ENCODE data around the gene ADRA2C. TPM values are rescaled to one million over a fixed set of nuclear protein-coding genes. Genes with fewer than 3 reads are reported as not detected.

The ADRA2C gene
- total RNA-seq, 1 experiment from 2014 or later = not detected

- no peaks in the 10 kb centered on the region for H3K9me3 ChIP-seq (ENCODE audit: low read length)
- no peak overlapping the region for H2AFZ ChIP-seq (ENCODE audit: low read length)
- H3K9ac ChIP-seq (ENCODE audit: low read length) = no peak overlapping the region
- no peaks in the 10 kb centered on the region for H3K4me1 ChIP-seq (ENCODE audit: low read length)
- no peaks in the 10 kb centered on the region for H3K27me3 ChIP-seq (ENCODE audit: low read length)
- H3K27ac ChIP-seq (ENCODE audit: low read length) = no peak overlapping the region
- no peaks in the 10 kb centered on the region for H3K79me2 ChIP-seq (ENCODE audit: low read length)
- no peaks in the 10 kb centered on the region for H3K36me3 ChIP-seq (ENCODE audit: insufficient read depth, low read length)
- H4K20me1 ChIP-seq (ENCODE audit: insufficient read depth, low read depth, low read length) = 0 out of 2 replicates have a peak, but pooled peaks cover 3% of the 10 kb centered on the region
- no peaks in the 10 kb centered on the region for H3K9me2 ChIP-seq (replicated peaks; ENCODE audit: insufficient read depth, low read length)
- no peak overlapping the region for H3K4me3 ChIP-seq (ENCODE audit: low read length)
- H3K4me2 ChIP-seq (ENCODE audit: low read depth, low read length, poor library complexity, severe bottlenecking) = no peak overlapping the region
- DNase-seq = no peak
Measured at GRCh38 chr4:3789587-3789986, 23.4 kb downstream of the ADRA2C start.

- no peaks in the 10 kb centered on the region for H3K27me3 ChIP-seq (ENCODE audit: low read length)
- no peak overlapping the region for H2AFZ ChIP-seq (ENCODE audit: low read length)
- H3K27ac ChIP-seq (ENCODE audit: low read length) = no peak overlapping the region
- DNase-seq = no peak
- H3K36me3 ChIP-seq (ENCODE audit: insufficient read depth, low read length) = no peaks in the 10 kb centered on the region
- no peaks in the 10 kb centered on the region for H3K79me2 ChIP-seq (ENCODE audit: low read length)
- H3K9ac ChIP-seq (ENCODE audit: low read length) = no peak overlapping the region
- 0 out of 2 replicates have a peak, but pooled peaks cover under 1% of the 10 kb centered on the region for H3K9me3 ChIP-seq (ENCODE audit: low read length)
- H3K4me3 ChIP-seq (ENCODE audit: low read length) = no peak overlapping the region
- H3K9me2 ChIP-seq (replicated peaks; ENCODE audit: insufficient read depth, low read length) = no peaks in the 10 kb centered on the region
- H3K4me2 ChIP-seq (ENCODE audit: low read depth, low read length, poor library complexity, severe bottlenecking) = no peak overlapping the region
- 0 out of 2 replicates have a peak, but pooled peaks cover 3% of the 10 kb centered on the region for H4K20me1 ChIP-seq (ENCODE audit: insufficient read depth, low read depth, low read length)
- H3K4me1 ChIP-seq (ENCODE audit: low read length) = no peaks in the 10 kb centered on the region
Measured at GRCh38 chr4:3790006-3790561, 23.9 kb downstream of the ADRA2C start.

GRCh38 chr4:3791256-3791655 is 25.1 kb downstream of the ADRA2C start:
- H3K4me3 ChIP-seq (ENCODE audit: low read length) = no peak overlapping the region
- H3K27ac ChIP-seq (ENCODE audit: low read length) = no peak overlapping the region
- H3K9me3 ChIP-seq (ENCODE audit: low read length) = peaks cover 9% of the 10 kb centered on the region; the same call in 1 of the 2 replicates

GRCh38 chr4:3791910-3792542 is 25.8 kb downstream of the ADRA2C start:
- Histone ChIP-seq H3K9me3 (ENCODE audit: low read length) (peaks cover 9% of the 10 kb centered on the region; the same call in 1 of the 2 replicates), H3K4me1 (ENCODE audit: low read length) (no peaks in the 10 kb centered on the region), H3K27ac (ENCODE audit: low read length) (no peak overlapping the region), H2AFZ (ENCODE audit: low read length) (no peak overlapping the region), H3K36me3 (ENCODE audit: insufficient read depth, low read length) (no peaks in the 10 kb centered on the region), H4K20me1 (ENCODE audit: insufficient read depth, low read depth, low read length) (0 out of 2 replicates have a peak, but pooled peaks cover 3% of the 10 kb centered on the region), H3K79me2 (ENCODE audit: low read length) (no peaks in the 10 kb centered on the region), H3K27me3 (ENCODE audit: low read length) (no peaks in the 10 kb centered on the region), H3K9ac (ENCODE audit: low read length) (no peak overlapping the region), H3K9me2 (replicated peaks; ENCODE audit: insufficient read depth, low read length) (no peaks in the 10 kb centered on the region), H3K4me3 (ENCODE audit: low read length) (no peak overlapping the region), H3K4me2 (ENCODE audit: low read depth, low read length, poor library complexity, severe bottlenecking) (no peak overlapping the region)
- DNase-seq = peak; percentile 72

More at GRCh38 chr4:3791256-3791655, 25.1 kb downstream of the ADRA2C start:
- Histone ChIP-seq H3K4me1 (ENCODE audit: low read length) (no peaks in the 10 kb centered on the region), H3K4me2 (ENCODE audit: low read depth, low read length, poor library complexity, severe bottlenecking) (no peak overlapping the region), H3K9me2 (replicated peaks; ENCODE audit: insufficient read depth, low read length) (no peaks in the 10 kb centered on the region), H3K79me2 (ENCODE audit: low read length) (no peaks in the 10 kb centered on the region), H4K20me1 (ENCODE audit: insufficient read depth, low read depth, low read length) (0 out of 2 replicates have a peak, but pooled peaks cover 3% of the 10 kb centered on the region), H3K27me3 (ENCODE audit: low read length) (no peaks in the 10 kb centered on the region), H3K9ac (ENCODE audit: low read length) (no peak overlapping the region), H2AFZ (ENCODE audit: low read length) (no peak overlapping the region), H3K36me3 (ENCODE audit: insufficient read depth, low read length) (no peaks in the 10 kb centered on the region)
- DNase-seq = no peak

GRCh38 chr4:3792813-3793212 is 26.6 kb downstream of the ADRA2C start:
- Histone ChIP-seq H3K27ac (ENCODE audit: low read length) (no peak overlapping the region), H3K36me3 (ENCODE audit: insufficient read depth, low read length) (no peaks in the 10 kb centered on the region), H3K4me2 (ENCODE audit: low read depth, low read length, poor library complexity, severe bottlenecking) (no peak overlapping the region), H3K9ac (ENCODE audit: low read length) (no peak overlapping the region), H4K20me1 (ENCODE audit: insufficient read depth, low read depth, low read length) (0 out of 2 replicates have a peak, but pooled peaks cover 3% of the 10 kb centered on the region), H3K4me1 (ENCODE audit: low read length) (no peaks in the 10 kb centered on the region), H3K9me2 (replicated peaks; ENCODE audit: insufficient read depth, low read length) (no peaks in the 10 kb centered on the region), H3K79me2 (ENCODE audit: low read length) (no peaks in the 10 kb centered on the region), H3K4me3 (ENCODE audit: low read length) (no peak overlapping the region), H3K27me3 (ENCODE audit: low read length) (no peaks in the 10 kb centered on the region), H2AFZ (ENCODE audit: low read length) (no peak overlapping the region), H3K9me3 (ENCODE audit: low read length) (peaks cover 9% of the 10 kb centered on the region; the same call in 1 of the 2 replicates)
- DNase-seq = peak; percentile 80

- Histone ChIP-seq H4K20me1 (ENCODE audit: insufficient read depth, low read depth, low read length) (0 out of 2 replicates have a peak, but pooled peaks cover 3% of the 10 kb centered on the region), H3K9me3 (ENCODE audit: low read length) (peaks cover 9% of the 10 kb centered on the region; the same call in 1 of the 2 replicates), H3K79me2 (ENCODE audit: low read length) (no peaks in the 10 kb centered on the region), H3K4me1 (ENCODE audit: low read length) (no peaks in the 10 kb centered on the region), H3K9ac (ENCODE audit: low read length) (no peak overlapping the region), H3K27me3 (ENCODE audit: low read length) (no peaks in the 10 kb centered on the region), H3K4me2 (ENCODE audit: low read depth, low read length, poor library complexity, severe bottlenecking) (no peak overlapping the region), H3K27ac (ENCODE audit: low read length) (no peak overlapping the region), H3K36me3 (ENCODE audit: insufficient read depth, low read length) (no peaks in the 10 kb centered on the region), H2AFZ (ENCODE audit: low read length) (no peak overlapping the region), H3K9me2 (replicated peaks; ENCODE audit: insufficient read depth, low read length) (no peaks in the 10 kb centered on the region), H3K4me3 (ENCODE audit: low read length) (no peak overlapping the region)
- DNase-seq = no peak
Measured at GRCh38 chr4:3793545-3793944, 27.4 kb downstream of the ADRA2C start.

GRCh38 chr4:3796960-3797359 is 30.8 kb downstream of the ADRA2C start:
- H2AFZ ChIP-seq (ENCODE audit: low read length) = no peak overlapping the region
- no peak overlapping the region for H3K4me2 ChIP-seq (ENCODE audit: low read depth, low read length, poor library complexity, severe bottlenecking)
- H3K9me3 ChIP-seq (ENCODE audit: low read length) = peaks cover 9% of the 10 kb centered on the region; the same call in 1 of the 2 replicates
- no peak for DNase-seq
- no peak overlapping the region for H3K9ac ChIP-seq (ENCODE audit: low read length)
- no peaks in the 10 kb centered on the region for H3K4me1 ChIP-seq (ENCODE audit: low read length)
- H3K4me3 ChIP-seq (ENCODE audit: low read length) = no peak overlapping the region
- no peaks in the 10 kb centered on the region for H3K79me2 ChIP-seq (ENCODE audit: low read length)
- H3K27ac ChIP-seq (ENCODE audit: low read length) = no peak overlapping the region
- H3K27me3 ChIP-seq (ENCODE audit: low read length) = no peaks in the 10 kb centered on the region
- no peaks in the 10 kb centered on the region for H3K9me2 ChIP-seq (replicated peaks; ENCODE audit: insufficient read depth, low read length)
- no peaks in the 10 kb centered on the region for H4K20me1 ChIP-seq (ENCODE audit: insufficient read depth, low read depth, low read length)
- no peaks in the 10 kb centered on the region for H3K36me3 ChIP-seq (ENCODE audit: insufficient read depth, low read length)

- Histone ChIP-seq H3K4me1 (ENCODE audit: low read length) (no peaks in the 10 kb centered on the region), H3K9me2 (replicated peaks; ENCODE audit: insufficient read depth, low read length) (no peaks in the 10 kb centered on the region), H2AFZ (ENCODE audit: low read length) (no peak overlapping the region), H3K9ac (ENCODE audit: low read length) (no peak overlapping the region), H4K20me1 (ENCODE audit: insufficient read depth, low read depth, low read length) (no peaks in the 10 kb centered on the region), H3K27ac (ENCODE audit: low read length) (no peak overlapping the region), H3K27me3 (ENCODE audit: low read length) (no peaks in the 10 kb centered on the region), H3K36me3 (ENCODE audit: insufficient read depth, low read length) (no peaks in the 10 kb centered on the region), H3K79me2 (ENCODE audit: low read length) (no peaks in the 10 kb centered on the region), H3K4me3 (ENCODE audit: low read length) (no peak overlapping the region), H3K9me3 (ENCODE audit: low read length) (peaks cover 9% of the 10 kb centered on the region; the same call in 1 of the 2 replicates), H3K4me2 (ENCODE audit: low read depth, low read length, poor library complexity, severe bottlenecking) (no peak overlapping the region)
- DNase-seq = no peak
Measured at GRCh38 chr4:3797831-3798790, 31.9 kb downstream of the ADRA2C start.
